ENCODE data around the gene TOGARAM2.

DNA sequence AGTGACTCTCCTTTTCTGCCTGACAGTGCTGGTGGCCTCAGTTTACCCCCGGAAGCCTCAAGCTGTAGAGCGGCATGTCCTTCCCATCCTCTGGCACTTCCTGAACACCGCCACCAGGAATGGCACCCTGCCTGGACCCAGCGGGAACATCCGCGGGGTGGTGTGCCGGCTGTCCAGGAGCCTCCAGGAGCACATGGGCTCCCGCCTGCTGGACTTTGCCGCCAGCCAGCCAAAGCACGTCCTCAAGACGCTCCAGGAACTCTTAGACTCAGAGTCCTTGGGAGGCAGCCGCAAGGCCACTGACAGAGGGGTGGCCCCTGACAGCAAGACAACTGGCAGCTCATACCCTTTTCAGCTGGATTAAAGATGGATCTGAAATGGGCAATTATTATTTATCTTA lies 70.6 kb downstream of the TOGARAM2 start:
- no peak for TF ChIP-seq CC2D1A (CRISPR knock-in tag; IDR thresholded peaks at IDR 0.05)
- TF ChIP-seq, protein P1, sequence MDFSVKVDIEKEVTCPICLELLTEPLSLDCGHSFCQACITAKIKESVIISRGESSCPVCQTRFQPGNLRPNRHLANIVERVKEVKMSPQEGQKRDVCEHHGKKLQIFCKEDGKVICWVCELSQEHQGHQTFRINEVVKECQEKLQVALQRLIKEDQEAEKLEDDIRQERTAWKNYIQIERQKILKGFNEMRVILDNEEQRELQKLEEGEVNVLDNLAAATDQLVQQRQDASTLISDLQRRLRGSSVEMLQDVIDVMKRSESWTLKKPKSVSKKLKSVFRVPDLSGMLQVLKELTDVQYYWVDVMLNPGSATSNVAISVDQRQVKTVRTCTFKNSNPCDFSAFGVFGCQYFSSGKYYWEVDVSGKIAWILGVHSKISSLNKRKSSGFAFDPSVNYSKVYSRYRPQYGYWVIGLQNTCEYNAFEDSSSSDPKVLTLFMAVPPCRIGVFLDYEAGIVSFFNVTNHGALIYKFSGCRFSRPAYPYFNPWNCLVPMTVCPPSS (IDR thresholded peaks at IDR 0.05), result no peak

All from HepG2 (cell line).